ENCODE results near the gene OPRD1.
"Not testable (repeated sequence)": the region's sequence is repeated elsewhere in the genome, so short reads cannot be mapped to it uniquely, and the experiment has no call there.

OPRD1 gene

GRCh38 chr1:28811766-28812668 lies at the start of gene OPRD1:
OPRD1 (plus strand) TSS chr1:28812170; CDS start chr1:28812384, 214 bp downstream.
- H3K27ac Mint-ChIP-seq, result no peak within 1 kb of the TSS
- H3K4me3 Mint-ChIP-seq, result no peak within 1 kb of the TSS
- H3K4me1 Mint-ChIP-seq (ENCODE audit: low read depth), result no peaks in the 10 kb centered on the region
- H3K27me3 Mint-ChIP-seq, result peaks cover 54% of the 10 kb centered on the region
- H3K9me3 Mint-ChIP-seq, result no peaks in the 10 kb centered on the region
- no peaks in the 10 kb centered on the region for H3K36me3 Mint-ChIP-seq (ENCODE audit: low read depth)

- Mint-ChIP-seq H3K4me3 (no peak overlapping the region), H3K27ac (no peak overlapping the region), H3K9me3 (no peaks in the 10 kb centered on the region), H3K27me3 (no peaks in the 10 kb centered on the region), H3K4me1 (ENCODE audit: low read depth) (peaks cover 11% of the 10 kb centered on the region), H3K36me3 (ENCODE audit: low read depth) (peaks cover 51% of the 10 kb centered on the region)
Measured at GRCh38 chr1:28766532-28767183, 45.3 kb upstream of the OPRD1 start.

GRCh38 chr1:28770601-28771165 lies 41.3 kb upstream of the OPRD1 start:
- peaks cover 13% of the 10 kb centered on the region for H3K4me1 Mint-ChIP-seq (ENCODE audit: low read depth)
- H3K9me3 Mint-ChIP-seq, result no peaks in the 10 kb centered on the region
- peaks cover 47% of the 10 kb centered on the region for H3K36me3 Mint-ChIP-seq (ENCODE audit: low read depth)
- no peaks in the 10 kb centered on the region for H3K27me3 Mint-ChIP-seq
- H3K27ac Mint-ChIP-seq, result peak overlapping the region; percentile 52
- H3K4me3 Mint-ChIP-seq, result no peak overlapping the region

GRCh38 chr1:28771921-28772320 lies 40.0 kb upstream of the OPRD1 start:
- not testable (repeated sequence) for H3K27ac Mint-ChIP-seq, H3K27me3 Mint-ChIP-seq, H3K9me3 Mint-ChIP-seq, H3K4me3 Mint-ChIP-seq
- peaks cover 11% of the 10 kb centered on the region for H3K4me1 Mint-ChIP-seq (ENCODE audit: low read depth)
- H3K36me3 Mint-ChIP-seq (ENCODE audit: low read depth), result peaks cover 34% of the 10 kb centered on the region

GRCh38 chr1:28773105-28773504 lies 38.9 kb upstream of the OPRD1 start:
- no peak overlapping the region for H3K27ac Mint-ChIP-seq
- peaks cover 29% of the 10 kb centered on the region for H3K36me3 Mint-ChIP-seq (ENCODE audit: low read depth)
- no peaks in the 10 kb centered on the region for H3K27me3 Mint-ChIP-seq
- H3K9me3 Mint-ChIP-seq, result no peaks in the 10 kb centered on the region
- H3K4me1 Mint-ChIP-seq (ENCODE audit: low read depth), result peaks cover 11% of the 10 kb centered on the region
- H3K4me3 Mint-ChIP-seq, result no peak overlapping the region

GRCh38 chr1:28775121-28775942 lies 36.6 kb upstream of the OPRD1 start:
- Mint-ChIP-seq H3K4me1 (ENCODE audit: low read depth) (peaks cover 11% of the 10 kb centered on the region), H3K27me3 (no peaks in the 10 kb centered on the region)

GRCh38 chr1:28776341-28776740 lies 35.6 kb upstream of the OPRD1 start:
- no peaks in the 10 kb centered on the region for H3K9me3 Mint-ChIP-seq
- peaks cover 11% of the 10 kb centered on the region for H3K4me1 Mint-ChIP-seq (ENCODE audit: low read depth)
- H3K4me3 Mint-ChIP-seq, result no peak overlapping the region
- H3K27ac Mint-ChIP-seq, result no peak overlapping the region
- no peaks in the 10 kb centered on the region for H3K27me3 Mint-ChIP-seq
- peaks cover 6% of the 10 kb centered on the region for H3K36me3 Mint-ChIP-seq (ENCODE audit: low read depth)

More at GRCh38 chr1:28775121-28775942, 36.6 kb upstream of the OPRD1 start:
- Mint-ChIP-seq H3K36me3 (ENCODE audit: low read depth) (peaks cover 9% of the 10 kb centered on the region), H3K4me3 (peak overlapping the region; percentile 66), H3K9me3 (no peaks in the 10 kb centered on the region), H3K27ac (peak overlapping the region; percentile 58)

GRCh38 chr1:28778021-28778420 lies 33.9 kb upstream of the OPRD1 start:
- Mint-ChIP-seq H3K4me1 (ENCODE audit: low read depth) (peaks cover 11% of the 10 kb centered on the region), H3K4me3 (no peak overlapping the region), H3K27me3 (no peaks in the 10 kb centered on the region), H3K27ac (no peak overlapping the region), H3K9me3 (no peaks in the 10 kb centered on the region), H3K36me3 (ENCODE audit: low read depth) (no peaks in the 10 kb centered on the region)

- Mint-ChIP-seq H3K36me3 (ENCODE audit: low read depth) (no peaks in the 10 kb centered on the region), H3K27ac (no peak overlapping the region), H3K27me3 (no peaks in the 10 kb centered on the region), H3K4me3 (no peak overlapping the region), H3K4me1 (ENCODE audit: low read depth) (peaks cover 8% of the 10 kb centered on the region), H3K9me3 (no peaks in the 10 kb centered on the region)
Measured at GRCh38 chr1:28779751-28780408, 32.1 kb upstream of the OPRD1 start.

GRCh38 chr1:28781305-28781704 lies 30.7 kb upstream of the OPRD1 start:
- Mint-ChIP-seq H3K4me3 (no peak overlapping the region), H3K27me3 (no peaks in the 10 kb centered on the region), H3K4me1 (ENCODE audit: low read depth) (peaks cover 7% of the 10 kb centered on the region), H3K36me3 (ENCODE audit: low read depth) (no peaks in the 10 kb centered on the region), H3K27ac (no peak overlapping the region), H3K9me3 (no peaks in the 10 kb centered on the region)

- Mint-ChIP-seq H3K27ac (no peak overlapping the region), H3K9me3 (no peaks in the 10 kb centered on the region), H3K4me1 (ENCODE audit: low read depth) (peaks cover 7% of the 10 kb centered on the region)
Measured at GRCh38 chr1:28782011-28782410, 30.0 kb upstream of the OPRD1 start.

GRCh38 chr1:28783363-28783762 lies 28.6 kb upstream of the OPRD1 start:
- no peaks in the 10 kb centered on the region for H3K36me3 Mint-ChIP-seq (ENCODE audit: low read depth)
- no peak overlapping the region for H3K27ac Mint-ChIP-seq
- peaks cover 7% of the 10 kb centered on the region for H3K4me1 Mint-ChIP-seq (ENCODE audit: low read depth)
- no peaks in the 10 kb centered on the region for H3K9me3 Mint-ChIP-seq
- no peak overlapping the region for H3K4me3 Mint-ChIP-seq
- H3K27me3 Mint-ChIP-seq, result no peaks in the 10 kb centered on the region

More at GRCh38 chr1:28782011-28782410, 30.0 kb upstream of the OPRD1 start:
- no peak overlapping the region for H3K4me3 Mint-ChIP-seq
- H3K36me3 Mint-ChIP-seq (ENCODE audit: low read depth), result no peaks in the 10 kb centered on the region
- H3K27me3 Mint-ChIP-seq, result no peaks in the 10 kb centered on the region

- Mint-ChIP-seq H3K27me3 (no peaks in the 10 kb centered on the region), H3K4me3 (no peak overlapping the region), H3K27ac (no peak overlapping the region), H3K4me1 (ENCODE audit: low read depth) (peaks cover 7% of the 10 kb centered on the region), H3K36me3 (ENCODE audit: low read depth) (no peaks in the 10 kb centered on the region), H3K9me3 (no peaks in the 10 kb centered on the region)
Measured at GRCh38 chr1:28789412-28789811, 22.6 kb upstream of the OPRD1 start.

GRCh38 chr1:28789816-28790215 lies 22.2 kb upstream of the OPRD1 start:
- Mint-ChIP-seq H3K27me3 (no peaks in the 10 kb centered on the region), H3K4me3 (no peak overlapping the region), H3K9me3 (no peaks in the 10 kb centered on the region), H3K36me3 (ENCODE audit: low read depth) (no peaks in the 10 kb centered on the region), H3K4me1 (ENCODE audit: low read depth) (peaks cover 7% of the 10 kb centered on the region), H3K27ac (no peak overlapping the region)

All from stimulated activated naive CD8-positive, alpha-beta T cell treated with anti-CD3 and anti-CD28 coated beads, Interleukin-15, Interleukin-2, amounts not matched to agents 100 ng/mL and 50 ng/mL, for 24 hours (primary cell).